Pons (tissue), 1 donor: ENCODE results near the gene VGF.
"Not testable (repeated sequence)": the region's sequence is repeated elsewhere in the genome, so short reads cannot be mapped to it uniquely, and the experiment has no call there.

Source experiments
- DNase-seq: peaks from one replicate; pipeline ENCODE4 v3.0.0-alpha.2; 2016; ENCODE audit warnings: low spot score

The VGF gene

DNA sequence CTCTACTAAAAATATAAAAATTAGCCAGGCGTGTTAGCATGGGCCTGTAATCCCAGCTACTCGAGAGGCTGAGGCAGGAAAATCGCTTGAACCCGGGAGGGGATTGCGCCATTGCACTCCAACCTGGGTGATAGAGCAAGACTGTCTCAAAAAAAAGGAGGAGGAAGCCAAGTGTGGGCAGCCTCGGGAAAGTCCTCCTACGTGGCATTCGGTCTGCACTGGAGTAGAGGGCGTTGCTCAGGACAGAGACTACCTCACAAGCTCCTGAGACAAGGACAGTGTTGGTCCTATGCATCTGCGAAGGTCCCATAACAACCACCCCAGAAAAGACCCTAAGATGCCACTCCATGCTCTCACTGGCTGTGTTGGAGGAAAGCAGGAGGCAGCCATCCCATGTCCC is 48.5 kb downstream of the VGF start:
- no peak for DNase-seq

GRCh38 chr7:101115215-101115614 is 50.2 kb downstream of the VGF start:
- no peak for DNase-seq

DNA sequence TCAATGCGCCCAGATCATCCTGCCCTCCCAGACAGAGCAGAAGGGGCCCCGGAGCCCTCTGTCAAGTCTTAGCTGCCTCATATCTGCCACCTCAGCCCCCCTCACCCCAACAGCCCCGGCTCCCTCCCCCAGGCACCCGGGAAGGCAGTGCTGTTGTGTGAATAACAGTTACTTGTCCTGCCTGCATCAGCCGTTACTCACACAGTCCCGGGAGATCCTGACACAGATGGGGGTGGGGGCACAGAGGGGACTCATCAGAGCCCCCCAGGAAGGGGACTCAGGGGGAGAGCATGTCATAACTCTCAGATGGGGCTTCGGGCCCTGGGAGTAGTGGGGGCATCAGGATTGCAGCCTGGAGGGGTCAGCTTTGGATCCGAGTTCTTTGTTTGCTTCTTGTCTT is 50.9 kb downstream of the VGF start:
- DNase-seq: no peak

GRCh38 chr7:101113836-101114235 is 51.5 kb downstream of the VGF start:
- DNase-seq: no peak

- DNase-seq: not testable (repeated sequence)
Measured at GRCh38 chr7:101113140-101113539, 52.2 kb downstream of the VGF start.
